CD4-positive, alpha-beta T cell treated with Interleukin-21 for 1 hour (primary cell): ENCODE data around the gene GPR179.
"Not testable (repeated sequence)": the region's sequence is repeated elsewhere in the genome, so short reads cannot be mapped to it uniquely, and the experiment has no call there.

ENCODE experiments used
- DNase-seq: peaks from one replicate; pipeline ENCODE4 v3.0.0-alpha.2; 2020

The GPR179 gene

DNA sequence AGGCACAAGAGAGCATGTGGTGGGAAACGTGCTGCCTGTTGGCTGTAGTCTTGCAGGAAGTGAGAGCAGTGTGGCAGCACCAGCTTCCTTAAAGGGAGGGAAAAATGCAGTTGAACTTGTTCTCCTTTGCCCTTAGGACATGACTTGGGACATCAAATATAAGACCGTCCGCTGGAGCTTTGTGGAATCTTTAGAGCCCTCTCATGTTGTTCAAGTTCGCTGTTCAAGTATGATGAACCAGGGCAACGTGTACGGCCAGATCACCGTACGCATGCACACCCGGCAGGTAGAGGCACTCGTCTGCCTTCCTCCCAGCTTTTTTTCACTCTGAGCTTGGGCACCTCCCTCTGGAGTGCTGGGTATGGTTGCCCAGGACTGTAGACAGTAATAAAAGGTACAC is 23.3 kb downstream of the GPR179 start:
- no peak for DNase-seq

- no peak for DNase-seq
Measured at GRCh38 chr17:38317081-38317480, 26.7 kb downstream of the GPR179 start.

DNA sequence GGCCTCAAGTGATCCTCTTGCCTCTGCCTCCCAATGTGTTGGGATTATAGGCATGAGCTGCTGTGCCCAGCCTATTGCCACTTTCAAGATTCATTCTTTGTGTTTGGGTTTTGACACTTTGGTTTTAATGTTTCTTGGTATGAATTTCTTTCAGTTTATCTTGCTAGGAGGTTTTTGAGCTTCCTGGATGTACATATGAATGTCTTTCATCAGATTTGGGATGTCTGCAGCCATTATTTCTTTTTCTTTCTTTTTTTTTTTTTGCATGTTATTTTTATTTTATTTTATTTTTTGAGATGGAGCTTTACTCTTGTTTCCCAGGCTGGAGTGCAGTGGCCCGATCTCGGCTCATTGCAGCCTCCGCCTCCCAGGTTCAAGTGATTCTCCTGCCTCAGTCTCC is 28.3 kb downstream of the GPR179 start:
- no peak for DNase-seq

DNA sequence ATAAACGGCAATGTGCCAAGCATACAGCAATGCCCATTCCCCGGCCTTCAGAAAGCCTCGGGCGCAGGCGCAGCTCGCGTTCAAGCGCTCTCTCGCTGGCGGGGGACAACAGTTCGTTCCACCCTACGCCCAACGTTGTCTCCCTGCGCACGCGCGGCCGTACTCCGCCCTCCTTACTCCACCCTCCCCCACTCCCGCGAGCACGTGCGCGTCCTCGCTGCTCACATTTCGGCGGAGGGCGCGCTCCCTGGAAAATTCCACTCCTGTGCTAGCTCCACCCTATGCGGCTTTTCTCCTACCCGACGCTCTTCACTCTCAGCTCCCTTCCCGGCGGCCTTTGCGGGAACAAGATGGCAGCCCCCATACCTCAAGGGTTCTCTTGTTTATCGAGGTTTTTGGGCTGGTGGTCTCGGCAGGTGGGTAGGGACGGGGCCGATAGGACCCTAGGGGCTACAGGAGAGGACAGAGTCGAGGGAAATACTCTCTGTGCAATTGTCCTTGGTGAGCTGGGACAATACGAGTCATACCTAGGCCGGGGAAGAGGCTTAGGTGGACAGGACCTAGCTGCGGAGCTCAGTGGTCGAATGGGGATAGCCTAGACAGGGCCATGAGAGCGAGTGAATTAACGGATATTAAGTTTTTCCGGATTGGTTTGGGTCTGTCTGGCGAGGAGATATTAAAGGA is 46.8 kb downstream of the GPR179 start, which contains the start of gene MRPL45:
MRPL45 (plus strand) TSS at position 335 of the 684 bp plus-strand sequence; CDS start at position 351, 16 bp downstream.
- peak; percentile 97 for DNase-seq

DNA sequence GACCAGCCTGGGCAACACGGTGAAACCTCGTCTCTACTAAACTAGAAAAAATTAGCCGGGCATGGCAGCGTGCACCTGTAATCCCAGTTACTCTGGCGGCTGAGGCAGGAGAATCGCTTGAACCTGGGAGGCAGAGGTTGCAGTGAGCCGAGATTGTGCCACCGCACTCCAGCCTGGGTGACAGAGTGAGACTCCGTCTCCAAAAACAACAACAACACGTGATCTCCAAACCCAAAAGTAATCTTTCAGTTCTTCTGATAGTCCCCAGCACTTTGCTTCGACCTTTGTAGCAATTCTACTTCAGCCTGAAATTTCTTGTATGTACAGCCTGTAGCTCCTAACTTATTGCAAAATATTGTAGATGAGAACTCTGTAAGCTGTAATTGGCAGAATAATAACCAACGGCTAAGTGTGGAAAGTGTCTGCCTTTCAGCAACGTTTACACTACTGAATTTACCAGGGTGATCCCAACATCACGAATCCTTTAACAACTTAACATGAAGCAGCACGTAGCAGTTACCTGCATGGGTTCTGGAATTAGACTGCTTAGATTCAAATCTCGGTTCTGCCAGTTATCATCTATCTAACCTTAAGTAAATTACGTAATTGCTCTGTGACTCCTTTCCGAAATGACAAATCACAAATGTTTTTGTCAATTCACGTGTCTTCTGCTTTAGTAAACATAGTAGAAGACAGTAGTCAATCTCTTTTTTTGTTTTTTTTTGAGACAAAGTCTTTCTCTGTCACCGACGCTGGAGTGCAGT is 48.0 kb downstream of the GPR179 start:
- DNase-seq = not testable (repeated sequence)

GRCh38 chr17:38289760-38290159 is 54.0 kb downstream of the GPR179 start:
- not testable (repeated sequence) for DNase-seq

- DNase-seq = not testable (repeated sequence)
Measured at GRCh38 chr17:38288217-38288827, 55.4 kb downstream of the GPR179 start.

DNA sequence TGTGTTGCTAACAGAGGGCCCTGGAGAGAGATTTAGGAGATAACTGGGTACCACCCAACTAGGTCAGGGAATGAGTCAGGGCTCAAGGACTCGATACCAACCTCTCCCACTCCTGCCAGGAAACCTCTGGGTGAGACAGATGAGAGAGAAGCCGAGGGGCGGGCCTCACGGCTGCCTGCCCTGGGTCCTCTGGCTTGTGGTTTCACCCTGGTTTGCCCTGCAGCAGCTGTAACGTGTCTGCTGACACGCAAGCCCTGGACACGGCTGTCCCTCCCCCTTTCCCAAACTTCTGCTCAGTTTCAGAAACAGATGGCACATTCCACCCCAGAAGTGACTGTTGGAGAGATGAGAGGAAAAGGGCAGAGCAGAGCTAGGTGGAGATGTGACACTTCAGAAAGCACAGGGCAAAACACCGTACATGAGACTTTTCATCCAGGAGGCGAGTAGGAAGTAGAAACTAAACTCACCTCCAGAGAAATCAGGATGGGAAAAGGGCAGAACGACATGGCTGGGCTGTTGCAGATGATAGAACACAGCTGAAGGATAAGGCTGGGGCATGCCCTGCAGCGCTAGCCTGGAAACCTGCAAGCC is 57.2 kb downstream of the GPR179 start:
- not testable (repeated sequence) for DNase-seq

- DNase-seq = not testable (repeated sequence)
Measured at GRCh38 chr17:38285994-38286393, 57.8 kb downstream of the GPR179 start.
